Esophagus squamous epithelium (tissue), 4 donors: ENCODE results near the gene NPAS2.

ENCODE experiments used
- POLR2A ChIP-seq, 4 donors: fragments of 450-650 bp; IDR thresholded peaks; one replicate each; pipeline ENCODE4 v1.6.1; 2017; ENCODE audit warnings: antibody characterized with exemption in 4 of 4, mild to moderate bottlenecking in 4 of 4, moderate library complexity in 3 of 4
- TF ChIP-seq, protein P1 (sequence below), 6 experiments: fragments of 450-650 bp in 4 of 6; fragments of 200-600 bp in 2 of 6; sonication (generic) in 2 of 6; IDR thresholded peaks; one replicate each; pipeline ENCODE4 v1.5.1; 2016 to 2019; ENCODE audit warnings: antibody characterized with exemption in 6 of 6, mild to moderate bottlenecking in 4 of 6, moderate library complexity in 4 of 6

DNA sequence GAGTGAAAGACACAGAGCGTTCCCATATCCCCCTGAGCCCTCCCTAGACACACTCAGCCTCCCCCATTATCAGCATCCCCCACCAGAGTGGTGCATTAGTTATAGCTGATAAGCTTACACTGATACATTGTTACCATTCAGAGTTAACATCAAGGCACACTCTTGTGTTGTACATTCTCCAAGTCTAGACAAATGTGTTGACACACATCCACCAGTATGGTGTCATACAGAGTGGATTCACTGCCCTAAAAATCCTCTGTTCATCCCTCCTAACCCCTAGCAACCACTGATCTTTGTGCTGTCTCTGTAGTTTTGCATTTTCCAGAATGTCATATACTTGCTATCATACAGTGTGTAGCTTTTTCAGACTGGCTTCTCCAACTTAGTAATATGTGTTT is 104.2 kb downstream of the NPAS2 start:
- TF ChIP-seq, protein P1, sequence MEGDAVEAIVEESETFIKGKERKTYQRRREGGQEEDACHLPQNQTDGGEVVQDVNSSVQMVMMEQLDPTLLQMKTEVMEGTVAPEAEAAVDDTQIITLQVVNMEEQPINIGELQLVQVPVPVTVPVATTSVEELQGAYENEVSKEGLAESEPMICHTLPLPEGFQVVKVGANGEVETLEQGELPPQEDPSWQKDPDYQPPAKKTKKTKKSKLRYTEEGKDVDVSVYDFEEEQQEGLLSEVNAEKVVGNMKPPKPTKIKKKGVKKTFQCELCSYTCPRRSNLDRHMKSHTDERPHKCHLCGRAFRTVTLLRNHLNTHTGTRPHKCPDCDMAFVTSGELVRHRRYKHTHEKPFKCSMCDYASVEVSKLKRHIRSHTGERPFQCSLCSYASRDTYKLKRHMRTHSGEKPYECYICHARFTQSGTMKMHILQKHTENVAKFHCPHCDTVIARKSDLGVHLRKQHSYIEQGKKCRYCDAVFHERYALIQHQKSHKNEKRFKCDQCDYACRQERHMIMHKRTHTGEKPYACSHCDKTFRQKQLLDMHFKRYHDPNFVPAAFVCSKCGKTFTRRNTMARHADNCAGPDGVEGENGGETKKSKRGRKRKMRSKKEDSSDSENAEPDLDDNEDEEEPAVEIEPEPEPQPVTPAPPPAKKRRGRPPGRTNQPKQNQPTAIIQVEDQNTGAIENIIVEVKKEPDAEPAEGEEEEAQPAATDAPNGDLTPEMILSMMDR (IDR thresholded peaks at IDR 0.05): no peak
- no peak for TF ChIP-seq POLR2A (IDR thresholded peaks at IDR 0.05)
